MM.1S (cell line): Measurements from ENCODE around the gene MRPL42.
A peak's percentile ranks its signal among the peaks of the same experiment; 100 is the strongest.

Experiments used
- DNase-seq: peaks from one replicate; pipeline ENCODE4 v3.0.0-alpha.2; 2015
- H2AFZ ChIP-seq: fragments of 300-600 bp; sonication (generic); 2 replicates; pipeline ENCODE4 v1.6.0; 2016; ENCODE audit warnings: antibody characterized with exemption, low read length
- H3F3A ChIP-seq: fragments of 300-600 bp; sonication (generic); 2 replicates; pipeline ENCODE4 v1.6.1; 2016; ENCODE audit warnings: mild to moderate bottlenecking, antibody characterized with exemption, low read length, moderate library complexity, mixed read lengths; ENCODE audit not compliant: insufficient read depth
- H3K27ac ChIP-seq: fragments of 300-600 bp; sonication (generic); 2 replicates; pipeline ENCODE4 v1.5.1; 2016; ENCODE audit warnings: mild to moderate bottlenecking, low read length
- H3K27me3 ChIP-seq: fragments of 300-600 bp; sonication (generic); replicated peaks from 2 replicates; pipeline ENCODE4 v1.6.0; 2016; ENCODE audit warnings: low read length; ENCODE audit not compliant: insufficient read depth
- H3K36me3 ChIP-seq: fragments of 300-600 bp; sonication (generic); replicated peaks from 2 replicates; pipeline ENCODE4 v1.6.1; 2016; ENCODE audit warnings: mild to moderate bottlenecking, low read length, mixed read lengths; ENCODE audit not compliant: insufficient read depth
- H3K4me1 ChIP-seq: fragments of 300-600 bp; sonication (generic); 2 replicates; pipeline ENCODE4 v1.6.1; 2016; ENCODE audit warnings: low read length, mixed read lengths
- H3K4me2 ChIP-seq: fragments of 300-600 bp; sonication (generic); 2 replicates; pipeline ENCODE4 v1.6.0; 2016; ENCODE audit warnings: low read depth, low read length
- H3K4me3 ChIP-seq: fragments of 300-600 bp; sonication (generic); 2 replicates; pipeline ENCODE4 v1.5.1; 2016; ENCODE audit warnings: low read length, mixed read lengths
- H3K79me2 ChIP-seq: fragments of 300-600 bp; sonication (generic); 2 replicates; pipeline ENCODE4 v1.6.1; 2016; ENCODE audit warnings: mixed run types, low read length, mixed read lengths
- H3K9ac ChIP-seq: fragments of 300-600 bp; sonication (generic); 2 replicates; pipeline ENCODE4 v1.6.1; 2016; ENCODE audit warnings: low read length, mixed read lengths
- H3K9me2 ChIP-seq: fragments of 300-600 bp; sonication (generic); replicated peaks from 2 replicates; pipeline ENCODE4 v1.6.1; 2016; ENCODE audit warnings: mild to moderate bottlenecking, low read length, mixed read lengths; ENCODE audit not compliant: insufficient read depth
- H3K9me3 ChIP-seq: fragments of 300-600 bp; sonication (generic); replicated peaks from 2 replicates; pipeline ENCODE4 v1.6.1; 2016; ENCODE audit warnings: mild to moderate bottlenecking, low read length, mixed read lengths; ENCODE audit not compliant: insufficient read depth
- H4K20me1 ChIP-seq: fragments of 300-600 bp; sonication (generic); 2 replicates; pipeline ENCODE4 v1.6.1; 2016; ENCODE audit warnings: mild to moderate bottlenecking, low read length, moderate library complexity, mixed read lengths; ENCODE audit not compliant: insufficient read depth
- CTCF ChIP-seq: fragments of 300-600 bp; sonication (generic); IDR thresholded peaks from 2 replicates; pipeline ENCODE4 v1.5.1; 2016; ENCODE audit warnings: antibody characterized with exemption, low read length, mixed read lengths
- EZH2 ChIP-seq: fragments of 300-600 bp; sonication (generic); optimal IDR thresholded peaks from 2 replicates; pipeline ENCODE3; 2017; ENCODE audit warnings: low read depth, mild to moderate bottlenecking, antibody characterized with exemption, low read length, mixed read lengths
- EZH2phosphoT487 ChIP-seq: fragments of 300-600 bp; sonication (generic); IDR thresholded peaks from 2 replicates; pipeline ENCODE4 v1.6.1; 2018; ENCODE audit warnings: antibody characterized with exemption, low read length

Gene MRPL42

DNA sequence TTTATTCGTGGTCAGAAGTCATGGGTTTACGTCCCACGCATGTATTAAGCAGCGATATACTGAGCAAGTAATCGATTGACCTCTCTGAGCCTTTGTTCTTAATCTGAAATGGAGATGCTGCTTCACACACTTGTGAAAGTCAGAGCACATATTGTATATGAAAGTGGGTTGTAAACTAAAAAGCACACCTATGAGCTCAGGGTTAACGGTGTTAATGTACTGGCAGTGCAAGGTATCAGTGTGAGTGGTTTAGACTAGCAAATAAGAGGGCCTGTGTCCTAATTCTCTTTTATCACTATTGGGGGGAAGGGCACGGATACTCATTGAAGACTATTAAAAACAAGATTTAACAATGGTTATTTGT is 676 bp downstream of the MRPL42 start:
- Histone ChIP-seq H3K9ac (peak overlapping the region; percentile 73), H4K20me1 (no peaks in the 10 kb centered on the region)
- DNase-seq: peak; percentile 15

DNA sequence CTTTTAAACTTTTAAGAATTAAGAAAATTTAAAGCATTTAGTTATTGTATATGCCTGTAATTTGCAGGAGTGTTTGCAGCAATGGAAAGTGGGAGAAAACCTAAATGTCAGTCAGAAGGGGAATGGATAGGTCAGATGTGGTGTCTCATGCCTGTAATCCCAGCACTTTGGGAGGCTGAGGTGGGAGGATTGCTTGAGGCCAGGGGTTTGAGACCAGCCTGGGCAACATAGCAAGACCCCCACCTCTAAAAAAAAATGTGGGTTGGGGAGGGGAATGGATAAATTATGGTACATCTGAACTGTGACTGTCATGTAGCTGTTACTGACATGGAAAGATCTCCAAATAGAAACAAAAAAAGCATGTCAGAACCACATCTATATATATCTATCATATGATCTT is 2.1 kb downstream of the MRPL42 start:
- Histone ChIP-seq H3K9ac (no peak overlapping the region), H3K9me3 (no peaks in the 10 kb centered on the region), H4K20me1 (no peaks in the 10 kb centered on the region), H2AFZ (no peak overlapping the region), H3K4me3 (no peak overlapping the region), H3K27ac (no peak overlapping the region), H3K9me2 (no peaks in the 10 kb centered on the region), H3K79me2 (peaks cover 39% of the 10 kb centered on the region), H3F3A (no peaks in the 10 kb centered on the region), H3K27me3 (no peaks in the 10 kb centered on the region), H3K36me3 (no peaks in the 10 kb centered on the region), H3K4me2 (no peak overlapping the region), H3K4me1 (0 out of 2 replicates have a peak, but pooled peaks cover 5% of the 10 kb centered on the region)
- TF ChIP-seq CTCF (no peak), EZH2 (no peak), EZH2phosphoT487 (no peak)
- DNase-seq: no peak

More for the DNA sequence above, 676 bp downstream of the MRPL42 start:
- no peaks in the 10 kb centered on the region for H3K9me3 ChIP-seq
- H3K36me3 ChIP-seq: no peaks in the 10 kb centered on the region
- no peaks in the 10 kb centered on the region for H3K9me2 ChIP-seq
- 0 out of 2 replicates have a peak, but pooled peaks cover 5% of the 10 kb centered on the region for H3K4me1 ChIP-seq
- TF ChIP-seq EZH2 (no peak), CTCF (no peak), EZH2phosphoT487 (no peak)
- no peaks in the 10 kb centered on the region for H3K27me3 ChIP-seq
- peak overlapping the region; percentile 88 for H3K4me3 ChIP-seq
- peak overlapping the region; percentile 93 for H2AFZ ChIP-seq
- peaks cover 37% of the 10 kb centered on the region for H3K79me2 ChIP-seq
- H3K4me2 ChIP-seq: peak overlapping the region; percentile 68
- H3K27ac ChIP-seq: peak overlapping the region; percentile 74; the same call in 1 of the 2 replicates
- H3F3A ChIP-seq: no peaks in the 10 kb centered on the region

- TF ChIP-seq EZH2phosphoT487: no peak
- TF ChIP-seq CTCF: no peak
- Histone ChIP-seq H3K9me2 (no peaks in the 10 kb centered on the region), H3K27ac (no peak overlapping the region), H3F3A (no peaks in the 10 kb centered on the region), H3K36me3 (no peaks in the 10 kb centered on the region), H3K4me3 (no peak overlapping the region), H3K4me1 (no peaks in the 10 kb centered on the region), H3K9ac (no peak overlapping the region), H4K20me1 (no peaks in the 10 kb centered on the region), H3K4me2 (no peak overlapping the region), H3K9me3 (no peaks in the 10 kb centered on the region), H2AFZ (no peak overlapping the region), H3K79me2 (peaks cover 5% of the 10 kb centered on the region; the same call in 1 of the 2 replicates), H3K27me3 (no peaks in the 10 kb centered on the region)
- no peak for DNase-seq
These were observed 9.2 kb downstream of the MRPL42 start for GRCh38 chr12:93476555-93476954.
